Measurements from ENCODE around the gene RAP1GAP2.

Gene RAP1GAP2

DNA sequence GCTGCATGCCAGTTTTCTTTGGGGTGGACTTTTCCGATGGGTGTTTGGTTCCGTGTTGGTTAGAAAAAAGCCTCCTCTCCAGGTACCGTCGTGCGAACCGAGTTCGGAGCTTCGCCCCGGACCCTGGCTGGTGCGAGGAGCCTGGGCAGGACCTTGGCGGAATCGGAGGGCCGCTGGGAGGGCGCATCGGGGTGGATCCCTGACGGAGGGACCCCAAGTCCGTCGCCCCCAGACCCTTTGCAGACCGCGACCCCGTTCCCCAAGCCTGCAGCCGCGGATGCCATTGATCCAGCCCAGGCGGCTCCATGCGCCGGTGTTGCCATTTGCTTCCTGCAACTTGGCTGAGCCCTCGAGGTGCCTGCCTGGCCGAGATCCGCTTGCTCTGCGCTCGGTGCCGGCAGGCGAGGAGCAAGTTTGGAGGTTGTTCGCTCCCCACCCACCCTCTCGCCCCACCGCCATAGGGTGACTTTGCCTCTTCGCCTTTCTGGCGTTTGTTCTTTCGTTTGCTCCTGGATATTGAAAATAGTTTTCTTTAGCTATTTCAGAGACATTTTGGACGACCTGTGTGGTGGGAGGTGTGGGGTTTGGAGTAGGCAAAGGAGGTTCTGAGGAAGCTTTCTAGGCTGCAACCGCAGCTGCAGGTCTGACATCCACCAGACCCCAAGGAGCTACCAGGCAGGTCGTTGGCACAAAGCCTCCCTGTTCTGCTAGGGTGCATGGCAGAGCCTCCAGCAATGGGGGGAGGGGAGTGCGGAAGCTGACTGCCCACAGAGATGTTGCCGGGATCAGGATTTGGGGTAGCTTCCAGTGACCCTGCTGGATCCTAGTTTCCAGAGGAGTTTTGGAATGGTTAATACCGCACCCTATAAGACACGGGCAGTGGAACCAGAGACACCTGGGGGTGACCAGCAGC, 58.2 kb downstream of the RAP1GAP2 start:
- DNase-seq: no peak

DNA sequence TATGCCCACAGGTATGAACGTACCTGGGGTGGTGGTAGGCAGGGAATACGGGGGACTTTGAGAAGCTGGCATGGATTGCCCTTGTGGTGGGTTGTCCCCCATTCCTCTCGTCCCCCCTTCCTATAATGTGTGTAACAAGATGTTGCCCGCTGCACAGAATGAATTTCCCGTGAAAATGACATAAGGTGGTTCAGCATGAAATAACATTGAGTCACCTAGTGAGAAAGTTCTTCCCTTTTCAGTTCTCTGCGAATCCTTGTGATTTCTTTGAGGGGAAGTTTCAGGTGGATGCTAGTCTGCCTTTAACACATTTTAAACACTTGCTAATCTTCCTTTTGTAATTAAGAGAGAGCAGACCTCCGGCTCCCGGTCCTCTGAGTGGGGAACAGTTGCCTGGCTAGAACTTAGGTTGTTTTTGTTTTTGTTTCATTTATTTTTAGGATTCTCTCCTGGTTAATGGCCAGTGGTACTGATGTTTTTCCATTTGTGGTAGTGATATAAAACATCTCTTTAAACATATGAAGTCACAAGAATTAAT, 58.9 kb downstream of the RAP1GAP2 start:
- DNase-seq: no peak

DNA sequence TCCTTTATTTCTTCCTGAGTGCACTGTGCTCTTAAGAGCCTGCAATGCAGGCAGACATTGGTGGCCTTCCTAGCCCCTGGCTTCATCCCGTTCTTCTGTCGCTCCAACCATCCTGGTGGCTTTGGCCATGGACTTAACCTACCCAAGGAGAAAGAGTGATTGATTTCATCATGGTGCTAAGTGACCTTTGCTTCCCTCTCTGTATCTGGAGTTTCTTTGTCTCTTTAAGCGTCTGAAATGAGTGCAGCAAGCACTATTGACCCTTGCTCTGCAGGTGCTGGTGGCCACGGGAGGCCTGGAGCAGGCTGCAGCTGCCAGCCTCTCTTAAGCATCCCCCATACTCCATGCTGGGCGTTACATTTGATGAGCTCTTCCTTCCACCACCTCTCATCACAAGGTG, 60.5 kb downstream of the RAP1GAP2 start:
- no peak for DNase-seq

DNA sequence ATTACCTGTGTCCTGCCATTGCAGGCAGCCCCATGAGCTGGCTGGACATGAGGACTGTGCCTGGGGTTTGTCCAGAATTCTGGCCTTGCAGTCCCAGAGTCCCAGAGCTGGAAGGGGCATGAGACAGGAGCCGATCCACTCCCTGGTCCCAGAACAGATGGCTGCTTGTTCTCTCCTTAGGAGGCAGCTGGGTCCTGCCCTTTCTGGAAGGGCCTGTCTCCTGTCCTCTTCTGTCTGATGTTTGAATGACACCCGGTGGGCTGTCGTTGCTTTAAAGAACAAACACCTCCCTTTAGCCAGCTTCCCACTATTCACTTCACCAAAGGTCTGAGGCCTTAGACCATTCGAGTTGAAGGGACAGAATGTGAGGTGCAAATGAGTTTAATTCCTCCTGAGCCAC, 63.8 kb downstream of the RAP1GAP2 start:
- DNase-seq: no peak

DNA sequence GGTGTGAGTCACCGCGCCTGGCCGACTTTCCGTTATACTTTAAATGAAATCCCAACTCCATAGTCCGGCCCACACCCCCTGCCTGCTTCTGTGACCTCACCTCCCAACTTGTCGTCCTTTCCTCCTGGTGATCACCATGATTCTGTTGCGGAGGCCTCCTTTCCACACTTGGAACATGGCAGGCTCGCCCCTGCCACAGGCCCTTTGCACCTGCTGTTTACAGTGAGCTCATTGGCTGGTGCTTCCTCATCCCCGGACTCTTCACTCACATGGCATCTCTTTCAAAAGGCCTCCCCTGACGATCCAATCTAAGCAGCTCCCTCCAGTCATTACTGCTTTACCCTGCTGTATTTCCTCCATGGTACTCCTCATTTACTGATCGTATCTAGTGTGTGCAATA, 64.6 kb downstream of the RAP1GAP2 start:
- no peak for DNase-seq

DNA sequence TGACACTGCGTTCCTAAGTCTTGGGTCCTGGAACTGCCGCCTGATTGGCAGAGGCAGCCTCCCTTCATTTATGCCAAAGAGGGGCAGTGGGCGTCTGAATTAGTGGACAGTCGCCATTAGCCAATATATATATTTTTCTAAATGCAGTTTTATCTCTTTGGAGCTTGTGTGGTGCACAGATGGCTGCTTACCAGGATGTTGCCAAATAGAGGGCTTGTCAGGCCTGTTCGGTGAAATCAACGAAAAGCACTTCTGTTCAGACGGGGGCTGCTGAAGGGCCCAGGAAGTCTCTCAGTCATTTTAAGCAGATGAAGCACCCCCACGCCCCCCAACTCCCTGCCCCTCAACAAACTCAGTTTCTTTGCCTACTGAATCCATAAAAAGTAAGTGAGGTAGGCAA, 66.0 kb downstream of the RAP1GAP2 start:
- DNase-seq: no peak

DNA sequence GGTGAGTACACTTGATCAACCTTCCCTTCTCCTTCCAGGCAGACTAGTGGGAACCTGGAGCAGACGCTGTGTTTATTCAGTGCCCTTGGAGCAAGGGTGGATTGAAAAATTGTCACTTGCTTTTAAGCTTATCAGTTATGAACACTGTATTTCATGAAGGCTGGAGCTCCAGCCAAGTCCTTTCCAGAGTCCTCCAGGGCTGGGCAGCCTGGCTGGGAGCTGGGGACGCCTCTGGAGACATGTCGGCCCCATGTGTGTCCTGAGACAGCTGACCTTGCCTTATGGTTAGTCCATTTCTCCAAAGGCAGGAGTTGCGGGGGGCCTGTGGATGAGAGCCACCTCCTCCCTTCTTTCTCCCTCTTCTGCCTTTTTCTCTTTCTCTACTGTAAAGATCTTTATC, 67.0 kb downstream of the RAP1GAP2 start:
- no peak for DNase-seq

DNA sequence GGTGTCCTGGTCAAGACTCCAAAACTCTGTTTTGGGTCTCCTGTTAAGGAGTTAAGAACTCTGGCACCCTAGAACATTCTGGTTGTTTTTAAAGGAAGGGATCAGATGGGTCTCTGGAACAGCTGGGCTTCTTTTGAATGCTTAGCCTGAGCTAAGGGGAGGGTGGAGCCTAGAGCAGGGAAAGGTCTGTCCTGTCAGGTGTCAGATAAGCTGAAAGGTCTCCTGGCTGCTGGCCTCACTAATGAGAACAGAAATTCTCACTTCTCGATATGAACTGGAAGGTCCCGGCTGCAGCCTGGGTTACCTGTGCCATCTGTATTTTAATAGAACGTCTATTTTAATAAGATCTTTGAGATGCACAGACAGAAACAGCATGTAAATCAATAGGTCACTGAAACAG, 69.0 kb downstream of the RAP1GAP2 start:
- DNase-seq: no peak

DNA sequence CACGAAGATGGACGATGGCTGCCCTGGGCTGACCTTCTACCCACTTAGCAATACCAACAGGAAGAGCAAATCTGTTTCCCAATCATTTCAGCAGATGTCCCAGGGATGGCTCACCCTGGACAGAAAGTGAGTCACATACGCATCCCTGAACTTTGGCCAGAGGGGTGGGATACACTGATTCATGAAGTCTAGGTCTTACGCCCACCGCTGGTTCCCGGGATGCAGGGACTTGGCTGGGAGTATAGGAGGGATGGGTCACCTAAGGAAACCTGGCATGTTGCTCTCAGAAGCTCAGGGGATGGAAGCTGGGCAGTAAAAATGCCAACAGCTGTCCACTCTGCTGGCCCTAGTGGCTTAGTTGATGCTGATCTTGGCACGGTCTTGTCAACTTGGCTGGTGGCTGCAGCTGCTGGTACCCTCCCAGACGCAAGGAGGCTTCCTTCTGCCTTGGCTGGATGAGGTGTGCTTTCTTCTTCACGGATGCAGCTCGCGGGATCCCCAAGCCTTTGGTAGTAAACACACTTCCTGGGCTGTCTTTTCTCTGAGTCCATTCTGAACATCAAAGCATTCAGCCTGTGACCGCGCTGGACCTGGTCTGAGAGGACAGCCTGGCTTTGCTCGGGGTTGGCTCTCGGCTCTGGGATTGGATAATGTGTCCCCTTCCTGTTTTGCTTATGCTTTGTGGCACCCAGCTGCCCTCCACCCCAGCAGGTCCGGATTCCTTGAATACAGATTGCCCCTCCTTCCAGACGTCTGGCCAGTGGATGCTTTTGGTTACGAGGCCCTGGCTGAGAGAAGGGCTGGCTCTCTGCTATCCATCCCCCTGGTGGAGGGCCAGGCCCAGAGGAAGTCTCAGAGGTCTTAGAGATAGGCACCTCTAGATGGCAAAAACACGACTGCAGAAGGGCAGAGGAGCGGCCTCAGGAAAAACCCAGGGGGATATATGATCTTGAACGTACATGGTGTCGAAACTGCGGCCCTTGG, 71.5 kb downstream of the RAP1GAP2 start:
- DNase-seq: no peak

DNA sequence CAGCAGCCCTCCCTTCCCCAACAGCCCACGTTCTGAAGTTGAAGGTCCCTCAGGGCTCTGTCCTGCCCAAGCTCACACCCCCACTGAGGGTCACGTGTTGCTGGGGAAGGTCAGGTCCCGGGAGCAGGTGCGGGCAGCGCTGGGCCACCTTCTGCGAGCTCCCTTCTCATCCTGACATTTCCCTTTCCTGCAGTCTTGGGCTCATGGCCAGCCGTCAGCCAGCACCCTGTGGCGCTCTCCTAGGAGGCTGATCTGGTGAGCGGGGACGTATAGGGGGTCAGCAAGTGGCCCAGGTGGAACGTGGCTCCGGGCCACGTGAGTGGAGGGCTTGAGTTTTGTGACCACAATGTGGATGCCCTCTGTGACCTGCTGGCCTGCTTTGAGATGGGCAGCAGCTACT, 73.4 kb downstream of the RAP1GAP2 start:
- no peak for DNase-seq

DNA sequence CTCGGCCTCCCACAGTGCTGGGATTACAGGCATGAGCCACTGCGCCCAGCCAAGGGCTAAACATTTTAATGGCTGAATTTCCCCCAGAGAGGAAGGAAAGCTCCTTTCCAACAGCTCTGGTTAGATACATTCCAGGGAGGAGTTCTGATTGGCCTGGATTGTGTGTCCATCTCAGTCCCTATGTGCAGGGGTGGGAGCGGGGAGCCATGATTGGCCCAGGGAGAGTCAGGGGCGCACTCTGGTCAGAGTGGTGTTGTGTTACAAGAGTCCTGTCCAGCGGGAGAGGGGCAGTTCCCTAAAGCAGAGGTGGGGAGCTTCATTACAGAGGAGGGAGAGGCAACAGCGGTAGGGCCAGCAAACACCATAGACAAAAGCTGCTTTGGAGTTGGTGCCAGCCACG, 75.0 kb downstream of the RAP1GAP2 start:
- DNase-seq: no peak

DNA sequence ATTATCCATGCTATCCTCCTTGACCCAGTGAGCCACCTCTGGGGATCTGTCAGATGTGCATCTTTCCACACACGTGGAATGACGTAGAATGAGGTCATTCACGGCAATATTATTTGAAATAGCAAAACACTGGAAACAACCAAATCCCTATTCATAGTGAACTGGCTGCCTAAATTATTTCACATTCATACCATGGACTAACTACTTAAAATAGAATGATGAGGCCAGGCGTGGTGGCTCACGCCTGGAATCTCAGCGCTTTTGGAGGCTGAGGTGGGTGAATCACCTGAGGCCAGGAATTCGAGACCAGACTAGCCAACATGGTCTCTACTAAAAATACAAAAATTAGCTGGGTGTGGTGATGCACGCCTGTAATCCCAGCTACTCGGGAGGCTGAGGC, 75.5 kb downstream of the RAP1GAP2 start:
- no peak for DNase-seq

DNA sequence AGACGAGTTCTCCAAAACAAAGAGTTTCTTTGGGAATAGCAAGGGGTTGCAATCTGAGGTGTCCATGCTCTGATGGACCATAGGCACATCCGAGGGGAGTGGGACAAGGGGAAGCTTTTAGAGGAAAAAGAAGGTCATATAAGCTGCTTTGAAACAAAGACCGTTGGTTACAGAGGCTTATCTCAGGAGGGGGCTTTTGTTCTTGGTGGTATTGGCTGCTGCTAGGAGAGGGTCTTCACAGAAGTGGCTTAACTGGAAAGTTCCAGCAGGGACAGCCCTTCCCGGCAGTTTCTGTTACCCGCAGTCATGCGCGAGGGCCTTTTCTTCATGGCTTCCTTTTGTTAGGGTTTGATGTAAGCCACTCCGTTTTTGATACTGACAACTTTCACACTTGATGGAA, 76.0 kb downstream of the RAP1GAP2 start:
- DNase-seq: no peak

DNA sequence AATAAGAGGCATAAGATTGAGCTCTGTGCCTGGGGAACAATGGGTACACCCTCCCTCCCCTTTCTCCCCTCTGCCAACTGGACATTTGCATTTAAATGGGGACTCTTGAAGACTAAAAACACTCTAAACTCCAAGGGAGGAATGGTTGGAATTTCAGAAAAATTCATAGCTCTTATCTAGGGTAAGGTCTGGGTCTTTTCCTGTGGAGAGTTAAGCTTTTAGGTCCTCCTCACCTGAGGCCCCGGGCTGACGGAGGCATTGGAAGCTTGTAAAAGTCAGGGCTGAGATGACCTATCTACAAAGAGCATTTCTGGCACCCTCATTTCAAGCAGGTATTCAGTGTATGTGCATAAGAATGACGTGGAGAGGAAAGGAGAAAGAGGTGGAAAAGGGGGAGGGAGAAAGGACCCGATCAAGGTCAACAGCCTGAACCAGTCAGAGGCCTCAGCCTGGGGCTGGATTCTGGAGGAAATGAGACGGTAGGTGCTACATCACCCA, 78.0 kb downstream of the RAP1GAP2 start:
- DNase-seq: no peak

DNA sequence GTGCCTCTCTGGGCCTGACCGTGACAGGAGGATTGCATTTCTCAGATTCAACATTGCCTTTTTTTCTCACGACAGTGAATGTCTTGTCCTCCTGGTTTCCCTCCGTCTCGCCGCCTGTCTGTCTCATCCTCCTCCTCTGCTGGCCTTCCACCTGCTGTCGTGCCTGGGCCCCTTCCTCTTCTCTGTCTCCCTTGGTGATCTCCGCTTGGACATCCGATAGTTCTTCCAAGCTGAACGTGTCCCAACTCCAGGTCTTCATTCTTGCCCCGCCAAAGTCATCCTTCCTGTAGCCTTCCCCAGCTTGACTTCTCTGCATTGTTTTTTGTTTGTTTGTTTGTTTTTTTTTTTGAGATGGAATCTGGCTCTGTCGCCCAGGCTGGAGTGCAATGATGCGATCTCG, 79.4 kb downstream of the RAP1GAP2 start:
- no peak for DNase-seq

DNA sequence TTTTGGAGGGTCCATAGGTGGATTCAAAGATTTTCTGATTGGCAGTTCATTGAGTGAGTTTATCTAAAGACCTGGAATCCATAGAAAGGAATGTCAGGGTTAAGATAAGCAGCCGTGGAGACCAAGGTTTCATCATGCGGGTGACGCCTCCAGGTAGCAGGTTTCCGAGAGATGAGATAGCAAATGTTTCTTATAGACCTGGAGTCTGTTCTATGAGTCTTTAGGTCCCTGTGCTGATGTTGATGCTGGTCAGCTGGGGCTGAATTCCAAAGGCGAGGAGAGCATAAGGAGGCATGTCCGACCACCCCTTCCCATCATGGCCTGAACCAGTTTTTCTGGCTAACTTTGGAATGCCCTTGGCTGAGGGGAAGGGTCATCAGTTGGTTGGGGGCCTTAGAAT, 80.2 kb downstream of the RAP1GAP2 start:
- no peak for DNase-seq

DNA sequence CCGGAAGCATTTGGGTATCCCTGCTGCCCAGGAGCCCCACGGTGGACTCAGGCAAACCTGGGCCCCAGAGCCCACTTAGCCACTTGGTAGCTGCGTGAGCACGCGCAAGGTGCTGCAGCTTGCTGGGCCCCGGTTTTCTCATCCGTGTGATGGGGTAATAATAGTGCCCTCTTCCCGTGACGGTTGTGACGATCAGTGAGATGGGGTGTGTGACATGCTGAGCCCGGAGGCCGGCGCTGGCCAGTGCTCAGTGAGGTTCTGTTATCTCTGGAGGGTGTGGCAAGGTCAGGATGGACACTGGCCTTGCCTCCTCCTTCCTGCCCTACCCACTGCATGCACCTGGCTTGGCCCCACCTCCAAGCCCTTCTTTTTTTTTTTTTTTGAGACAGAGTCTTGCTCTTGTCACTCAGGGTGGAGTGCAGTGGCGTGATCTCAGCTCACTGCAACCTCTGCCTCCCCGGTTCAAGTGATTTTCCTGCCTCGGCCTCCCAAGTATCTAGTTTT, 82.6 kb downstream of the RAP1GAP2 start:
- DNase-seq: no peak

DNA sequence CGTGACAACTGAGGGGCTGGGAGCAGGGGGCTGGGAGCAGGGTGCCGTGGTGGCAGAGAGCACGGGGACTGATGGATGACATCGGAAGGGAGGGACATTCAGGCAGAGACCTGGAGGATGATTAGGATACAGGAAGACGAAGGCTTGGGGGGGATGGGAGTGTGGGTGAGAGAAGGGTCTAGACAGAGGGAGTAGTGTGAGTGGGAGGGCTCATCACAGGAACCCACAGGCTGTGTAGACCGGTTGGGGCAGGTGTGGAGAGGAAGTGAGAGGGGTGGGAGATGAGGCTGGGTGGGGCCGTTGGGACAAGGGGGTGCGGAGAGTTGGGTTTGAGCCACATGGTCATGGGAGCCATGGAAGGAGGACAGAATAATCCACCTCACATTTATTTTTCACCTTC, 83.8 kb downstream of the RAP1GAP2 start:
- no peak for DNase-seq

DNA sequence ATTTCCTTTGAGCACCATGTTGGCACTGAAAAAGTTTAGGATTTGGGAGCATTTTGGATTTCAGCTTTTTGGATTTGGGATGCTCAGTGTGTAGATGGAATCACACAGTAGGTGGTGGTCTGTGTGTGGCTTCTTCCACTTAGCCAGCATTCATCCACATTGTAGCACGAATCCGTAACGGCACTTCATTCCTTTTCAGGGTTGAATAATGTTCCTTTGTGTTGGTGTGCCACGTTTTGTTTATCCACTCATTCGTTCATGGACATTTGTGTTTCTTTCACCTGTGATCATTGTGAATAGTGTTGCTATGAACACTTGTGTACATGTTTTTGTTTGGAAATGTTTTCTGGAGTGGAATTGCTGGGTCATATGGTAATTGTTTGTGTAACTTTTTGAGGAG, 85.1 kb downstream of the RAP1GAP2 start:
- DNase-seq: no peak

DNA sequence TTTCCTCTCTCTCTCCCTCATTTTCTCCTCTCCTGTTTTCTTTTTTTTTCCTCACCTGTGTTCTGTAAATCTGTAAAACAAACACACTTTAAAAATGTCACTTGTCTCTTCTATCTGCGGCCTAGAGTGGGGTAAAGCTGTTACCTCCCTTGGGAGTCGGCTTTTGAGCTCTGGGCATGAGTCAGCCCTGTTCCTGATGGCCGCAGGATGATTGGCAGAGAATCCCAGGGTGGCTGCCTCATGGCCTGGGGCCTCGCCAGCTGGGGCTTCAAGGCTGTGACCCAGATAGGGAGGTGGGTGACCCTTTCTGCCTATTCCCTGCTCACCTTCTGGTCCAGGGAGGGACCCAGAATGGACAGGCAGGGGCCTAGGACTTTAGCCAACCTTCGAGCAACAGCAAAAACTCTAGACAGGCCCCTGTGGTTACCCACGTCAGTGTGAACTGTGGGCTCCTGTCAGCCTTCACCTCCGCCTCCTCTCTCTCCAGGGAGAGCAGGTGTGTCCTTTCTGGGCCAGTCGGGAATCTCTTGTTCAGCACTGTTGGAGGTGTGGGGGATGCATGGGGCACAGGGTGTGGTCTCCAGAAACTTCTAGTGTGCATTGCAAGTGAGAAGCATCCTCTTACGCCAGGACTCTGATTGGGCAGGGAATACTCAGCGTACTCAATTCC, 87.4 kb downstream of the RAP1GAP2 start:
- no peak for DNase-seq

DNA sequence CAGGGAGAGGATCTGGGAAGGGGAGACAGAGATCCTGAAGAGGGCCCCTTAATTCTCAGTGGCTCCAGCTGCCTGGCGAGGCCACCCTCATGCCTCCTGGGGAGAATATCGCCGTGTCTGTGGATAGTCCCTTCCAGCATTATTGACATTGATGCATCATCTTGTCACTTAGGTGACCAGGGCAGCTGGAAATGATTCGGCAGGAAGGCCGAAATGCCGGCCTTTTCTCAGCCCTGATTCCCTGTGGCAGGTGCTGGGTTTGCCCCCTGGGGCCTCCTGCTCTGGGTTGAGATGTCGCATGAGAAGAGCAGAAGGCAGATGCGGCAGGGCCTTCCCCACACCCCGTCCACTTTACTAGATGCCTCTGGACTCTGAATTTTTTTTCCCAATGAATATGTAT, 89.5 kb downstream of the RAP1GAP2 start:
- DNase-seq: no peak

DNA sequence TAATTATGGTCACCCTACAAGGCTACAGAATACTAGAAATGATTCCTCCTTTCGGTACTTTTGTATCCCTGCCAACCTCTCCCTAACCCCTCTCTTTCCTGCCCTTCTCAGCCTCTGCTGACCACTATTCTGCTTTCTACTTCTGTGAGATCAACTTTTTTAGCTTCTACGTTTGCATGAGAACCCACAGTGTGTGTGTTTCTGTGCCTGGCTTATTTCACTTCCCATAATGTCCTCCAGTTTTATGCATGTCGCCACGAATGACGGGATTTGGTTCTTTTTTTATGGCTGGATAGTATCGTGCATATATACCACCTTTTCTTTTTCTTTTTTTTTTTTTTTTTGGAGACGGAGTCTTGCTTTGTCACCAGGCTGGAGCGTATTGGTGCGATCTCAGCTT, 92.1 kb downstream of the RAP1GAP2 start:
- DNase-seq: no peak

DNA sequence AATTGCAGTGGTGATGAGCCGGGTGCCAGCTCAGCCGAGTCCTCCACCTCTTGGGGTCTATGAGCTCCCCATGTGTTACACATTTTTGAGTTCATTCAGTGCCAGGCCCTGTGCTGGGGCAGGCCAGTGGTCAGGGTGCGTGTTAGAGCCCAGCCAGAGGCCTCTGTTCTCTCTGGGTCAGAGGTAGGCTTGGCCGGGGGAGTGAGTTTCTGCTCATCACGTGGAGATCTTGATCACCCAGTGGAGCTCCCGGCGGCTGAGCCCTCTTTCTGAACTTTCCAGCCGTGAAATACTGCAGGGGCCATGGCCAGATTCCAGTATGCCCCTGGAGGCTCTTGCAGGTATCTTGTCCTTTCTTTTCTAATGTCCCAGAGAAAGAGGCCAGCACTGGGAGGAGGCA, 93.0 kb downstream of the RAP1GAP2 start:
- DNase-seq: no peak
